PC-3 (cell line): ENCODE data around the gene HNRNPH2.

Experiments
- CTCF ChIP-seq: fragments of 300-600 bp; sonication (generic); conservative IDR thresholded peaks from 2 replicates; pipeline ENCODE4 v1.5.1; 2017; ENCODE audit warnings: antibody characterized with exemption, low read depth, mild to moderate bottlenecking, low read length
- EZH2phosphoT487 ChIP-seq: fragments of 300-600 bp; sonication (generic); IDR thresholded peaks from 2 replicates; pipeline ENCODE4 v1.6.1; 2018; ENCODE audit warnings: mild to moderate bottlenecking, antibody characterized with exemption, low read length, borderline replicate concordance

DNA sequence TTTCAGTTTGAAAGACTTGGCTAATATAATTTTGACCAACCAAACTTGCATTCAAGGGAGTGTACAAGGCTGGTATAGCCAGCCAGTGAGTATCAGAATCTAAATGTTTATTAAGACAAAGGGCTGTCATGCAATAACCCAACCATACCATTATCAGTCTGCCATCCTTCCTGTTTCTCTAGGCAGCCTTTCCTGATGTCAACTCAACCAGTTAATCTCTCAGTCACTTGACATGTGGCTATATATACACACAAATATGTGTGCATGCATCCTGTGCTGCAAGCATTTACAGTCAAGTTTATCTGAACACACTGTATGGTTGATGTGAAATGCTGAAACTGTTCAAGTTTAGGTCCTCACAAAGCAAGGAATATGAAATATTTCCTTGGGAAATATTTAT is 39.2 kb upstream of the HNRNPH2 start:
- TF ChIP-seq CTCF (no peak), EZH2phosphoT487 (no peak)
